Naive thymus-derived CD8-positive, alpha-beta T cell (primary cell): ENCODE results near the gene ITCH. TPM values are rescaled to one million over a fixed set of nuclear protein-coding genes. Genes with fewer than 3 reads are reported as not detected.
"Not testable (repeated sequence)": the region's sequence is repeated elsewhere in the genome, so short reads cannot be mapped to it uniquely, and the experiment has no call there.

ENCODE experiments used
- ATAC-seq, 2 donors: fragments of 150-1000 bp; cut with Tn5 transposase in 1 of 2; sonication (Bioruptor Pico), chemical (Tn5 transposase) in 1 of 2; 1 replicate in 1 of 2; 2 replicates in 1 of 2; pipeline ENCODE4 v1.10.0; 2021; ENCODE audit warnings: mild to moderate bottlenecking in 2 of 2, moderate library complexity in 2 of 2
- POLR2A ChIA-PET: fragments of 350-600 bp; sonication (Branson Sonifier 250); formaldehyde crosslinking; loops from one replicate; lab custom pipeline; 2021; ENCODE audit warnings: antibody characterized with exemption; lab: Charles Lee
- DNase-seq, 10 donors: peaks; one replicate each; pipeline versions ENCODE4 v3.0.0 to v3.0.0-alpha.2; 2020 to 2022
- H3K27ac Mint-ChIP-seq, 10 donors: one replicate each; pipeline ENCODE4 v1.8.0; 2020 to 2022; ENCODE audit warnings: mild to moderate bottlenecking in 10 of 10, mixed read lengths in 10 of 10, moderate library complexity in 4 of 10, inconsistent platforms in 1 of 10
- H3K27me3 Mint-ChIP-seq, 5 donors: one replicate each; pipeline ENCODE4 v1.8.0; 2021 to 2022; ENCODE audit warnings: mixed read lengths in 5 of 5
- H3K36me3 Mint-ChIP-seq, 3 donors: one replicate each; pipeline ENCODE4 v1.8.0; 2020 to 2022; ENCODE audit warnings: mixed read lengths in 3 of 3, mild to moderate bottlenecking in 2 of 3, inconsistent platforms in 1 of 3
- H3K4me1 Mint-ChIP-seq, 4 donors: one replicate each; pipeline ENCODE4 v1.8.0; 2021 to 2022; ENCODE audit warnings: mixed read lengths in 4 of 4
- H3K4me3 Mint-ChIP-seq, 10 donors: one replicate each; pipeline ENCODE4 v1.8.0; 2020 to 2022; ENCODE audit warnings: mild to moderate bottlenecking in 10 of 10, mixed read lengths in 10 of 10, moderate library complexity in 6 of 10, inconsistent platforms in 1 of 10
- H3K9me3 Mint-ChIP-seq, 9 donors: one replicate each; pipeline ENCODE4 v1.8.0; 2020 to 2022; ENCODE audit warnings: mixed read lengths in 9 of 9, mild to moderate bottlenecking in 3 of 9, inconsistent platforms in 1 of 9, moderate library complexity in 1 of 9
- polyA plus RNA-seq, 3 donors: library from polyadenylated mRNA; unstranded; fragments of 300-500 nt; fragmentation: Illumina TruSeq; gene quantifications; one replicate each; pipeline ENCODE4 v1.2.3, GENCODE V29; 2021
- total RNA-seq, 8 experiments: library from RNA in 2 of 8; stranded (reverse) in 2 of 8; gene quantifications; one replicate each; pipeline ENCODE4 v1.2.3 and lab custom pipeline; 2021 to 2026

Gene ITCH
- total and polyA plus RNA-seq, 5 experiments from 2014 or later: 12.6 to 75.9 (median 19.6) TPM

- Mint-ChIP-seq H3K9me3 (no peaks in the 10 kb centered on the region), H3K4me3 (peak overlapping the region in 1 of 10 donors; percentile 62), H3K4me1 (peaks cover 17 to 59% (median 50%) of the 10 kb centered on the region in 4 donors), H3K36me3 (peaks cover 4 to 60% (median 9%) of the 10 kb centered on the region in 3 donors), H3K27me3 (no peaks in the 10 kb centered on the region), H3K27ac (peak overlapping the region in 6 of 10 donors; percentile 14 to 87 (median 70))
- ATAC-seq: no peak
- POLR2A ChIA-PET: no interaction called here
- DNase-seq: peak in 2 of 10 donors; percentile 1 to 20
Observed at GRCh38 chr20:34369265-34369664, 6.2 kb downstream of the ITCH start.

- DNase-seq (no peak), ATAC-seq (no peak)
- H3K4me1 Mint-ChIP-seq: peaks cover 17 to 57% (median 48%) of the 10 kb centered on the region in 4 donors
- no peaks in the 10 kb centered on the region for H3K27me3 Mint-ChIP-seq
- H3K36me3 Mint-ChIP-seq: peaks cover 4 to 68% (median 9%) of the 10 kb centered on the region in 3 donors
- peak overlapping the region in 3 of 10 donors; percentile 28 to 82 (median 31) for H3K27ac Mint-ChIP-seq
- POLR2A ChIA-PET: no interaction called here
- H3K9me3 Mint-ChIP-seq: no peaks in the 10 kb centered on the region
- H3K4me3 Mint-ChIP-seq: no peak overlapping the region
Observed at GRCh38 chr20:34370062-34370461, 7.0 kb downstream of the ITCH start.

GRCh38 chr20:34373445-34373844, 10.4 kb downstream of the ITCH start:
- Mint-ChIP-seq H3K4me3 (no peak overlapping the region), H3K9me3 (no peaks in the 10 kb centered on the region), H3K27me3 (no peaks in the 10 kb centered on the region), H3K4me1 (peaks cover 9 to 49% (median 35%) of the 10 kb centered on the region in 4 donors), H3K36me3 (peaks cover 4 to 73% (median 9%) of the 10 kb centered on the region in 3 donors), H3K27ac (peak overlapping the region in 2 of 10 donors; percentile 47 to 55)
- POLR2A ChIA-PET: interaction anchor here (0.7 kb wide), 1 partner anchor 58 kb away, joined by 3 read pairs; no protein-coding TSS in a partner anchor
- no peak for ATAC-seq
- no peak for DNase-seq

- ATAC-seq (no peak), DNase-seq (no peak)
- Mint-ChIP-seq H3K27me3 (no peaks in the 10 kb centered on the region), H3K27ac (peak overlapping the region in 1 of 10 donors; percentile 5), H3K9me3 (no peaks in the 10 kb centered on the region), H3K4me3 (no peak overlapping the region), H3K4me1 (peaks cover 6 to 49% (median 29%) of the 10 kb centered on the region in 4 donors), H3K36me3 (peaks cover 4 to 70% (median 10%) of the 10 kb centered on the region in 3 donors)
- POLR2A ChIA-PET: interaction anchor here (0.7 kb wide), 2 partner anchors 10 to 57 kb away, joined by 3 to 4 read pairs; no protein-coding TSS in a partner anchor
Observed at GRCh38 chr20:34374209-34374760, 11.2 kb downstream of the ITCH start.

GRCh38 chr20:34375977-34376430, 12.9 kb downstream of the ITCH start:
- POLR2A ChIA-PET: interaction anchor here (1.1 kb wide), 1 partner anchor 10 kb away, joined by 8 read pairs; no protein-coding TSS in a partner anchor
- peaks cover 0 to 66% (median 1%) of the 10 kb centered on the region in 3 donors for H3K36me3 Mint-ChIP-seq
- H3K27ac Mint-ChIP-seq: peak overlapping the region in 3 of 10 donors; percentile 3 to 71 (median 69)
- no peaks in the 10 kb centered on the region for H3K27me3 Mint-ChIP-seq
- DNase-seq (no peak), ATAC-seq (no peak)
- H3K4me1 Mint-ChIP-seq: peaks cover 6 to 52% (median 23%) of the 10 kb centered on the region in 4 donors
- peak overlapping the region in 1 of 10 donors; percentile 45 for H3K4me3 Mint-ChIP-seq
- H3K9me3 Mint-ChIP-seq: no peaks in the 10 kb centered on the region

- Mint-ChIP-seq H3K4me1 (peaks cover 6 to 57% (median 29%) of the 10 kb centered on the region in 4 donors), H3K27ac (peak overlapping the region in 7 of 10 donors; percentile 14 to 65 (median 35)), H3K9me3 (no peaks in the 10 kb centered on the region), H3K27me3 (no peaks in the 10 kb centered on the region), H3K36me3 (peaks cover 0 to 69% (median 7%) of the 10 kb centered on the region in 3 donors), H3K4me3 (peak overlapping the region in 4 of 10 donors; percentile 19 to 37 (median 28))
- no peak for DNase-seq
- POLR2A ChIA-PET: no interaction called here
- no peak for ATAC-seq
Observed at GRCh38 chr20:34377072-34377847, 14.2 kb downstream of the ITCH start.

GRCh38 chr20:34382174-34382573, 19.1 kb downstream of the ITCH start:
- H3K4me1 Mint-ChIP-seq: peaks cover 2 to 53% (median 31%) of the 10 kb centered on the region in 4 donors
- DNase-seq (no peak), ATAC-seq (no peak)
- H3K9me3 Mint-ChIP-seq: no peaks in the 10 kb centered on the region
- POLR2A ChIA-PET: interaction anchor here (0.6 kb wide), 1 partner anchor 1983 kb away, joined by 4 read pairs; no protein-coding TSS in a partner anchor
- no peak overlapping the region for H3K4me3 Mint-ChIP-seq
- H3K27me3 Mint-ChIP-seq: no peaks in the 10 kb centered on the region
- no peak overlapping the region for H3K27ac Mint-ChIP-seq
- H3K36me3 Mint-ChIP-seq: peaks cover 0 to 36% (median 7%) of the 10 kb centered on the region in 3 donors

- H3K36me3 Mint-ChIP-seq: peaks cover 0 to 35% (median 7%) of the 10 kb centered on the region in 3 donors
- not testable (repeated sequence) for DNase-seq, ATAC-seq, H3K27me3 Mint-ChIP-seq, H3K27ac Mint-ChIP-seq, H3K4me3 Mint-ChIP-seq, H3K9me3 Mint-ChIP-seq
- peaks cover 2 to 52% (median 32%) of the 10 kb centered on the region in 4 donors for H3K4me1 Mint-ChIP-seq
- POLR2A ChIA-PET: interaction anchor here (0.7 kb wide), 1 partner anchor 39 kb away, joined by 4 read pairs; no protein-coding TSS in a partner anchor
Observed at GRCh38 chr20:34382877-34383455, 19.9 kb downstream of the ITCH start.

GRCh38 chr20:34385464-34385863, 22.4 kb downstream of the ITCH start:
- DNase-seq (no peak), ATAC-seq (no peak)
- Mint-ChIP-seq H3K4me1 (peaks cover 9 to 53% (median 43%) of the 10 kb centered on the region in 4 donors), H3K27me3 (no peaks in the 10 kb centered on the region), H3K9me3 (no peaks in the 10 kb centered on the region), H3K4me3 (no peak overlapping the region), H3K27ac (peak overlapping the region in 1 of 10 donors; percentile 82), H3K36me3 (peaks cover 0 to 42% (median 13%) of the 10 kb centered on the region in 3 donors)
- POLR2A ChIA-PET: interaction anchor here (0.5 to 0.6 kb wide), 2 partner anchors 10 to 1041 kb away, joined by 5 to 8 read pairs; no protein-coding TSS in a partner anchor

- H3K27me3 Mint-ChIP-seq: no peaks in the 10 kb centered on the region
Observed at GRCh38 chr20:34388000-34388399, 24.9 kb downstream of the ITCH start.

GRCh38 chr20:34388678-34389077, 25.6 kb downstream of the ITCH start:
- peaks cover 17 to 62% (median 40%) of the 10 kb centered on the region in 4 donors for H3K4me1 Mint-ChIP-seq
- H3K9me3 Mint-ChIP-seq: no peaks in the 10 kb centered on the region
- H3K27ac Mint-ChIP-seq: peak overlapping the region in 4 of 10 donors; percentile 17 to 63 (median 42)
- no peaks in the 10 kb centered on the region for H3K27me3 Mint-ChIP-seq
- no peak for DNase-seq
- peaks cover 0 to 38% (median 8%) of the 10 kb centered on the region in 3 donors for H3K36me3 Mint-ChIP-seq
- no peak overlapping the region for H3K4me3 Mint-ChIP-seq
- POLR2A ChIA-PET: no interaction called here
- ATAC-seq: no peak

More at GRCh38 chr20:34388000-34388399, 24.9 kb downstream of the ITCH start:
- peaks cover 14 to 58% (median 34%) of the 10 kb centered on the region in 4 donors for H3K4me1 Mint-ChIP-seq
- no peak for ATAC-seq
- DNase-seq: no peak
- H3K36me3 Mint-ChIP-seq: peaks cover 0 to 31% (median 8%) of the 10 kb centered on the region in 3 donors
- no peak overlapping the region for H3K4me3 Mint-ChIP-seq
- H3K9me3 Mint-ChIP-seq: no peaks in the 10 kb centered on the region
- peak overlapping the region in 5 of 10 donors; percentile 0 to 66 (median 48) for H3K27ac Mint-ChIP-seq
- POLR2A ChIA-PET: interaction anchor here (0.6 kb wide), 1 partner anchor 17 kb away, joined by 4 read pairs; no protein-coding TSS in a partner anchor
